Measurements from ENCODE around the gene GATAD2A.

DNA sequence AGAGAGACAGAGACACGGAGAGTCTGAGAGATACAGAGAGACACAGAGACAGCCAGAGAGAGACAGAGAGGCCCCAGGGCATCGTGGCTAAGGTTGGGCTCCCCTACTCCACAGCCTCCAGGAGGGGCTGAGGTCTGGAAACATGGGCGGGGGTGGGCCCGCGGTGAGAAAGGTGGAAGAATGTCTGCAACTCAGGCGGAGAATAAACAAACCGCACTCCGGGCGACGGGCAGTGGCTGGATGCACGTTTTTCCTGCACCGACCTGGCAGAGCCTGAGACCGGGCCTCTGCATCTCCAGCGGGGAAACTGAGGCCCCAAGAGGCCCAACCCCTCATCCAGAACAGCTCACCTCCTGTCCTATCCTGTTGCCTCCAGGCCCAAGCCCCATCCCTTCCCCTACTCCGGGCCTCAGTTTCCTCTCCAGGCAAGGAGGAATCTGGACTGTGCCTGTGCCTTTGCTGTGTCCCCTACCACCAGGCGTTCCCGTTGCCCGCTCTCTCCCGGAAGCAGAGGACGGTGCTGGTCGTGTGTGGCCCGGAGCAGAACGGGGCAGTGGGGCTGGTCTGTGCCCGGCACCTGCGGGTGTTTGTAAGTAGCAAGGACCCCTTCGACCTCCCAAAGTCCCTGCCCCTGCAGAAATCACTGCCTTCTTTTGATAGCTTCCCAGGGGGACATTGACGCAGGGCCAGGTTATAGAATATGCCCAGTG, 129.2 kb downstream of the GATAD2A start:
- TF ChIP-seq, protein P1, sequence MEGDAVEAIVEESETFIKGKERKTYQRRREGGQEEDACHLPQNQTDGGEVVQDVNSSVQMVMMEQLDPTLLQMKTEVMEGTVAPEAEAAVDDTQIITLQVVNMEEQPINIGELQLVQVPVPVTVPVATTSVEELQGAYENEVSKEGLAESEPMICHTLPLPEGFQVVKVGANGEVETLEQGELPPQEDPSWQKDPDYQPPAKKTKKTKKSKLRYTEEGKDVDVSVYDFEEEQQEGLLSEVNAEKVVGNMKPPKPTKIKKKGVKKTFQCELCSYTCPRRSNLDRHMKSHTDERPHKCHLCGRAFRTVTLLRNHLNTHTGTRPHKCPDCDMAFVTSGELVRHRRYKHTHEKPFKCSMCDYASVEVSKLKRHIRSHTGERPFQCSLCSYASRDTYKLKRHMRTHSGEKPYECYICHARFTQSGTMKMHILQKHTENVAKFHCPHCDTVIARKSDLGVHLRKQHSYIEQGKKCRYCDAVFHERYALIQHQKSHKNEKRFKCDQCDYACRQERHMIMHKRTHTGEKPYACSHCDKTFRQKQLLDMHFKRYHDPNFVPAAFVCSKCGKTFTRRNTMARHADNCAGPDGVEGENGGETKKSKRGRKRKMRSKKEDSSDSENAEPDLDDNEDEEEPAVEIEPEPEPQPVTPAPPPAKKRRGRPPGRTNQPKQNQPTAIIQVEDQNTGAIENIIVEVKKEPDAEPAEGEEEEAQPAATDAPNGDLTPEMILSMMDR (optimal IDR thresholded peaks at IDR 0.05 in 1 of 3, IDR thresholded peaks at IDR 0.05 in 1 of 3, conservative IDR thresholded peaks at IDR 0.05 in 1 of 3; ENCODE audit: extremely low read depth in 1 of 3, insufficient read depth in 2 of 3, low read length in 3 of 3): no peak
- no peak for TF ChIP-seq EZH2 (IDR thresholded peaks at IDR 0.05; ENCODE audit: low read length)
